Esophagus squamous epithelium (tissue), 4 donors: ENCODE measurements around the gene ITPR3.

Source experiments
- POLR2A ChIP-seq, 4 donors: fragments of 450-650 bp; IDR thresholded peaks; one replicate each; pipeline ENCODE4 v1.6.1; 2017; ENCODE audit warnings: antibody characterized with exemption in 4 of 4, mild to moderate bottlenecking in 4 of 4, moderate library complexity in 3 of 4
- TF ChIP-seq, protein P1 (sequence below), 6 experiments: fragments of 450-650 bp in 4 of 6; fragments of 200-600 bp in 2 of 6; sonication (generic) in 2 of 6; IDR thresholded peaks; one replicate each; pipeline ENCODE4 v1.5.1; 2016 to 2019; ENCODE audit warnings: antibody characterized with exemption in 6 of 6, mild to moderate bottlenecking in 4 of 6, moderate library complexity in 4 of 6

DNA sequence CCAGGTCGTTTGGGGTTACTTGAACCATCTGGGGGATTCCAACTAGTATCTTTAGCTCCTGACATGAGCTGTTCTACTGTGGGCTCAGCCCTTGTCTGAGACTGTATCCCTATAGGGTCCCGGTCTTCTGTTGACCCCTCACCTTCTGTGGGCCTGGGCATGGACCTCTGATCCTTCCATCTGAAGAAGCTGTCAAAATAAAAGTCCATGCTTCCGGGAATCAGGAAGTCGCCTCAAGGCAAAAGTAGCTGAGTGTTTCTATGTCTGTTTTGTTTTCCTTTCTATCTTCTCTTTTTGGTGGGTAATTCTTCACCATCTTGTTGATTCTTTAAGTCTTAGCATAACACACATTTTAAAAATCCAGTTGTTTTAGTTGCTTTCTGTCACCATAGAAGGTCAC is 30.3 kb downstream of the ITPR3 start:
- TF ChIP-seq, protein P1, sequence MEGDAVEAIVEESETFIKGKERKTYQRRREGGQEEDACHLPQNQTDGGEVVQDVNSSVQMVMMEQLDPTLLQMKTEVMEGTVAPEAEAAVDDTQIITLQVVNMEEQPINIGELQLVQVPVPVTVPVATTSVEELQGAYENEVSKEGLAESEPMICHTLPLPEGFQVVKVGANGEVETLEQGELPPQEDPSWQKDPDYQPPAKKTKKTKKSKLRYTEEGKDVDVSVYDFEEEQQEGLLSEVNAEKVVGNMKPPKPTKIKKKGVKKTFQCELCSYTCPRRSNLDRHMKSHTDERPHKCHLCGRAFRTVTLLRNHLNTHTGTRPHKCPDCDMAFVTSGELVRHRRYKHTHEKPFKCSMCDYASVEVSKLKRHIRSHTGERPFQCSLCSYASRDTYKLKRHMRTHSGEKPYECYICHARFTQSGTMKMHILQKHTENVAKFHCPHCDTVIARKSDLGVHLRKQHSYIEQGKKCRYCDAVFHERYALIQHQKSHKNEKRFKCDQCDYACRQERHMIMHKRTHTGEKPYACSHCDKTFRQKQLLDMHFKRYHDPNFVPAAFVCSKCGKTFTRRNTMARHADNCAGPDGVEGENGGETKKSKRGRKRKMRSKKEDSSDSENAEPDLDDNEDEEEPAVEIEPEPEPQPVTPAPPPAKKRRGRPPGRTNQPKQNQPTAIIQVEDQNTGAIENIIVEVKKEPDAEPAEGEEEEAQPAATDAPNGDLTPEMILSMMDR (IDR thresholded peaks at IDR 0.05) = no peak
- no peak for TF ChIP-seq POLR2A (IDR thresholded peaks at IDR 0.05)
